Activated gamma-delta T cell (primary cell): ENCODE results near the gene MOCS1.

Experiments
- DNase-seq: peaks from one replicate; lab custom pipeline; 2025; lab: John Stamatoyannopoulos, UW

MOCS1 gene

GRCh38 chr6:39948199-39948791 is 14.0 kb upstream of the MOCS1 start:
- no peak for DNase-seq

GRCh38 chr6:39947611-39948068 is 13.4 kb upstream of the MOCS1 start:
- no peak for DNase-seq

GRCh38 chr6:39945626-39946025 is 11.4 kb upstream of the MOCS1 start:
- no peak for DNase-seq

GRCh38 chr6:39942903-39943580 is 8.8 kb upstream of the MOCS1 start:
- no peak for DNase-seq

GRCh38 chr6:39941820-39942219 is 7.6 kb upstream of the MOCS1 start:
- no peak for DNase-seq

GRCh38 chr6:39941138-39941537 is 6.9 kb upstream of the MOCS1 start:
- DNase-seq, result no peak

GRCh38 chr6:39938773-39939654 is 4.8 kb upstream of the MOCS1 start:
- DNase-seq, result no peak

- no peak for DNase-seq
These were observed 3.5 kb upstream of the MOCS1 start for GRCh38 chr6:39937686-39938333.

- no peak for DNase-seq
These were observed 2.6 kb upstream of the MOCS1 start for GRCh38 chr6:39936857-39937256.

GRCh38 chr6:39935241-39935640 is 979 bp upstream of the MOCS1 start:
- no peak for DNase-seq

- no peak for DNase-seq
These were observed 562 bp downstream of the MOCS1 start for GRCh38 chr6:39933669-39934130.

GRCh38 chr6:39932386-39932910 is 1.8 kb downstream of the MOCS1 start:
- DNase-seq, result no peak

GRCh38 chr6:39931607-39932006 is 2.7 kb downstream of the MOCS1 start:
- no peak for DNase-seq

- no peak for DNase-seq
These were observed 3.7 kb downstream of the MOCS1 start for GRCh38 chr6:39930540-39930939.

- DNase-seq, result no peak
These were observed 4.4 kb downstream of the MOCS1 start for GRCh38 chr6:39929733-39930461.

GRCh38 chr6:39929039-39929732 is 5.1 kb downstream of the MOCS1 start:
- no peak for DNase-seq

- DNase-seq, result no peak
These were observed 7.1 kb downstream of the MOCS1 start for GRCh38 chr6:39927159-39927558.

- DNase-seq, result no peak
These were observed 7.6 kb downstream of the MOCS1 start for GRCh38 chr6:39926668-39927067.

GRCh38 chr6:39925931-39926290 is 8.4 kb downstream of the MOCS1 start:
- DNase-seq, result no peak

- DNase-seq, result no peak
These were observed 8.9 kb downstream of the MOCS1 start for GRCh38 chr6:39925191-39925930.
